ENCODE data around the gene ANO7. TPM values are rescaled to one million over a fixed set of nuclear protein-coding genes. Genes with fewer than 3 reads are reported as not detected.

The ANO7 gene
- total RNA-seq, 1 donor from 2014 or later: 3.3 TPM

- TF ChIP-seq CTCF (conservative IDR thresholded peaks at IDR 0.05): no peak
Measured at GRCh38 chr2:241252778-241253475, 64.5 kb downstream of the ANO7 start.

GRCh38 chr2:241254904-241255351, 66.5 kb downstream of the ANO7 start:
- Mint-ChIP-seq H3K4me3 (no peak overlapping the region), H3K9me3 (no peaks in the 10 kb centered on the region), H3K27ac (no peak overlapping the region), H3K27me3 (no peaks in the 10 kb centered on the region), H3K4me1 (ENCODE audit: unreplicated experiment) (no peaks in the 10 kb centered on the region), H3K36me3 (peaks cover 30% of the 10 kb centered on the region)
- DNase-seq (ENCODE audit: extremely low spot score, unreplicated experiment): no peak
- TF ChIP-seq CTCF (conservative IDR thresholded peaks at IDR 0.05): no peak

More at GRCh38 chr2:241252778-241253475, 64.5 kb downstream of the ANO7 start:
- peaks cover 35% of the 10 kb centered on the region for H3K36me3 Mint-ChIP-seq
- no peaks in the 10 kb centered on the region for H3K27me3 Mint-ChIP-seq
- no peak for DNase-seq (ENCODE audit: extremely low spot score, unreplicated experiment)
- H3K9me3 Mint-ChIP-seq: no peaks in the 10 kb centered on the region
- H3K27ac Mint-ChIP-seq: no peak overlapping the region
- no peaks in the 10 kb centered on the region for H3K4me1 Mint-ChIP-seq (ENCODE audit: unreplicated experiment)
- H3K4me3 Mint-ChIP-seq: no peak overlapping the region

GRCh38 chr2:241255542-241256167, 67.2 kb downstream of the ANO7 start:
- DNase-seq (ENCODE audit: extremely low spot score, unreplicated experiment): no peak
- Mint-ChIP-seq H3K27me3 (no peaks in the 10 kb centered on the region), H3K4me3 (no peak overlapping the region), H3K36me3 (peaks cover 35% of the 10 kb centered on the region), H3K9me3 (no peaks in the 10 kb centered on the region), H3K27ac (no peak overlapping the region), H3K4me1 (ENCODE audit: unreplicated experiment) (no peaks in the 10 kb centered on the region)
- TF ChIP-seq CTCF (conservative IDR thresholded peaks at IDR 0.05): no peak

GRCh38 chr2:241256168-241256545, 67.7 kb downstream of the ANO7 start:
- H3K9me3 Mint-ChIP-seq: no peaks in the 10 kb centered on the region
- no peak for DNase-seq (ENCODE audit: extremely low spot score, unreplicated experiment)
- peaks cover 38% of the 10 kb centered on the region for H3K36me3 Mint-ChIP-seq

GRCh38 chr2:241257419-241258032, 69.0 kb downstream of the ANO7 start:
- H3K27me3 Mint-ChIP-seq: no peaks in the 10 kb centered on the region

More at GRCh38 chr2:241256168-241256545, 67.7 kb downstream of the ANO7 start:
- Mint-ChIP-seq H3K27ac (no peak overlapping the region), H3K4me1 (ENCODE audit: unreplicated experiment) (no peaks in the 10 kb centered on the region), H3K27me3 (no peaks in the 10 kb centered on the region), H3K4me3 (no peak overlapping the region)
- TF ChIP-seq CTCF (conservative IDR thresholded peaks at IDR 0.05): no peak

More at GRCh38 chr2:241257419-241258032, 69.0 kb downstream of the ANO7 start:
- Mint-ChIP-seq H3K27ac (no peak overlapping the region), H3K4me3 (no peak overlapping the region), H3K9me3 (no peaks in the 10 kb centered on the region), H3K36me3 (peaks cover 43% of the 10 kb centered on the region), H3K4me1 (ENCODE audit: unreplicated experiment) (no peaks in the 10 kb centered on the region)
- no peak for DNase-seq (ENCODE audit: extremely low spot score, unreplicated experiment)
- peak; percentile 29 for TF ChIP-seq CTCF (conservative IDR thresholded peaks at IDR 0.05)

All from type B pancreatic cell (in vitro differentiated cells).